Parathyroid adenoma (tissue), 2 donors: ENCODE measurements around the gene MUC20.
"Not testable (repeated sequence)": the region's sequence is repeated elsewhere in the genome, so short reads cannot be mapped to it uniquely, and the experiment has no call there.

Experiments
- H2AFZ ChIP-seq: fragments of 300-600 bp; sonication (generic); one replicate; pipeline ENCODE4 v1.7.0; 2017; ENCODE audit warnings: antibody characterized with exemption, mild to moderate bottlenecking
- H3K27ac ChIP-seq: fragments of 300-600 bp; sonication (generic); one replicate; pipeline ENCODE4 v1.7.0; 2017
- H3K27me3 ChIP-seq: fragments of 300-600 bp; sonication (generic); one replicate; pipeline ENCODE4 v1.7.0; 2017; ENCODE audit warnings: low read length; ENCODE audit not compliant: control insufficient read depth, insufficient read depth
- H3K36me3 ChIP-seq: fragments of 300-600 bp; sonication (generic); one replicate; pipeline ENCODE4 v1.7.0; 2017; ENCODE audit warnings: low read length; ENCODE audit not compliant: control insufficient read depth, insufficient read depth
- H3K4me1 ChIP-seq: fragments of 300-600 bp; sonication (generic); one replicate; pipeline ENCODE4 v1.7.0; 2017; ENCODE audit warnings: control low read depth
- H3K4me2 ChIP-seq: fragments of 300-600 bp; sonication (generic); one replicate; pipeline ENCODE4 v1.7.0; 2017; ENCODE audit warnings: low read length
- H3K4me3 ChIP-seq: fragments of 300-600 bp; sonication (generic); one replicate; pipeline ENCODE4 v1.7.0; 2017; ENCODE audit warnings: low read depth, low read length
- H3K79me2 ChIP-seq: fragments of 300-600 bp; sonication (generic); one replicate; pipeline ENCODE4 v1.7.0; 2017; ENCODE audit warnings: control low read depth
- H3K9ac ChIP-seq: fragments of 300-600 bp; sonication (generic); one replicate; pipeline ENCODE4 v1.7.0; 2017; ENCODE audit warnings: mild to moderate bottlenecking
- H3K9me3 ChIP-seq: fragments of 300-600 bp; sonication (generic); one replicate; pipeline ENCODE4 v1.7.0; 2017; ENCODE audit warnings: low read length; ENCODE audit not compliant: control insufficient read depth
- CTCF ChIP-seq: fragments of 300-600 bp; sonication (generic); IDR thresholded peaks from one replicate; pipeline ENCODE4 v1.7.0; 2017; ENCODE audit warnings: antibody characterized with exemption, mild to moderate bottlenecking
- donor health status: primary hyperparathyroidism.

The MUC20 gene

GRCh38 chr3:195711813-195712534, 8.8 kb upstream of the MUC20 start:
- Histone ChIP-seq H3K4me2 (no peak overlapping the region), H3K27ac (no peak overlapping the region), H3K9me3 (no peaks in the 10 kb centered on the region), H2AFZ (no peak overlapping the region), H3K27me3 (no peaks in the 10 kb centered on the region), H3K79me2 (peaks cover 3% of the 10 kb centered on the region), H3K9ac (no peak overlapping the region), H3K4me3 (no peak overlapping the region), H3K4me1 (no peaks in the 10 kb centered on the region), H3K36me3 (no peaks in the 10 kb centered on the region)
- TF ChIP-seq CTCF: no peak

- not testable (repeated sequence) for H3K36me3 ChIP-seq, H3K79me2 ChIP-seq, H3K4me3 ChIP-seq, H3K4me2 ChIP-seq, H2AFZ ChIP-seq, H3K4me1 ChIP-seq, H3K9ac ChIP-seq, H3K9me3 ChIP-seq, H3K27ac ChIP-seq, H3K27me3 ChIP-seq
These were observed 8.3 kb upstream of the MUC20 start for GRCh38 chr3:195712535-195712910.

GRCh38 chr3:195713150-195713549, 7.6 kb upstream of the MUC20 start:
- H3K9ac ChIP-seq, H2AFZ ChIP-seq, H3K27me3 ChIP-seq, H3K27ac ChIP-seq, H3K4me1 ChIP-seq, H3K36me3 ChIP-seq, H3K79me2 ChIP-seq, H3K4me3 ChIP-seq, H3K4me2 ChIP-seq, H3K9me3 ChIP-seq: not testable (repeated sequence)

GRCh38 chr3:195714380-195715011, 6.3 kb upstream of the MUC20 start:
- Histone ChIP-seq H2AFZ (no peak overlapping the region), H3K36me3 (no peaks in the 10 kb centered on the region), H3K4me3 (no peak overlapping the region), H3K9me3 (no peaks in the 10 kb centered on the region), H3K27ac (no peak overlapping the region), H3K4me2 (no peak overlapping the region), H3K4me1 (no peaks in the 10 kb centered on the region), H3K27me3 (no peaks in the 10 kb centered on the region), H3K9ac (no peak overlapping the region), H3K79me2 (peaks cover 3% of the 10 kb centered on the region)
- no peak for TF ChIP-seq CTCF

- TF ChIP-seq CTCF: no peak
- H3K9me3 ChIP-seq: no peaks in the 10 kb centered on the region
- H3K4me1 ChIP-seq: no peaks in the 10 kb centered on the region
- no peak overlapping the region for H2AFZ ChIP-seq
- H3K4me2 ChIP-seq: no peak overlapping the region
- no peak overlapping the region for H3K4me3 ChIP-seq
- H3K27ac ChIP-seq: no peak overlapping the region
- H3K79me2 ChIP-seq: peaks cover 3% of the 10 kb centered on the region
- H3K36me3 ChIP-seq: no peaks in the 10 kb centered on the region
- H3K27me3 ChIP-seq: no peaks in the 10 kb centered on the region
- H3K9ac ChIP-seq: no peak overlapping the region
These were observed 5.6 kb upstream of the MUC20 start for GRCh38 chr3:195715134-195715533.
